Right atrium auricular region (tissue), 2 donors: Measurements from ENCODE around the gene MCTP2. TPM values are rescaled to one million over a fixed set of nuclear protein-coding genes. Genes with fewer than 3 reads are reported as not detected.

Experiments
- DNase-seq: peaks from one replicate; pipeline ENCODE4 v3.0.0-alpha.2; 2019; ENCODE audit warnings: low spot score
- H3K27ac ChIP-seq, 2 donors: fragments of 200-600 bp; sonication (generic); 1 replicate in 1 of 2; 2 replicates in 1 of 2; pipeline ENCODE4 v1.5.1; 2016 to 2019
- H3K27me3 ChIP-seq, 2 donors: fragments of 200-600 bp; sonication (generic); one replicate each; pipeline versions ENCODE4 v1.5.1 to v1.6.0; 2017 to 2019
- H3K36me3 ChIP-seq: fragments of 200-600 bp; sonication (generic); one replicate; pipeline ENCODE4 v1.5.1; 2016
- H3K4me1 ChIP-seq, 2 donors: fragments of 200-600 bp; sonication (generic); one replicate each; pipeline versions ENCODE4 v1.5.1 to v1.6.0; 2017 to 2019
- H3K4me3 ChIP-seq, 2 donors: fragments of 200-600 bp; sonication (generic); 1 replicate in 1 of 2; 2 replicates in 1 of 2; pipeline ENCODE4 v1.5.1; 2017 to 2019; ENCODE audit warnings: mild to moderate bottlenecking in 1 of 2, moderate library complexity in 1 of 2
- H3K9me3 ChIP-seq, 2 donors: fragments of 200-600 bp; sonication (generic); one replicate each; pipeline ENCODE4 v1.5.1; 2019
- CTCF ChIP-seq, 2 donors: fragments of 200-600 bp; sonication (generic); IDR thresholded peaks; one replicate each; pipeline ENCODE4 v1.5.1; 2019; ENCODE audit warnings: antibody characterized with exemption in 2 of 2
- total RNA-seq, 2 donors: library from RNA; depleted of rRNA; stranded (reverse); fragments of >200 nt; gene quantifications; one replicate each; pipeline ENCODE4 v1.1.0, GENCODE V29; 2016

Gene MCTP2
- total RNA-seq, 2 donors from 2014 or later, result 2.0 to 5.6 TPM

GRCh38 chr15:94335616-94336015 lies 104.3 kb downstream of the MCTP2 start:
- DNase-seq, result no peak
- no peak overlapping the region for H3K27ac ChIP-seq
- no peak overlapping the region for H3K4me3 ChIP-seq
- no peak for TF ChIP-seq CTCF (IDR thresholded peaks at IDR 0.05)
- no peaks in the 10 kb centered on the region for H3K36me3 ChIP-seq
- no peaks in the 10 kb centered on the region for H3K9me3 ChIP-seq
- no peaks in the 10 kb centered on the region for H3K4me1 ChIP-seq
- H3K27me3 ChIP-seq, result no peaks in the 10 kb centered on the region

- Histone ChIP-seq H3K27me3 (no peaks in the 10 kb centered on the region), H3K27ac (no peak overlapping the region), H3K36me3 (no peaks in the 10 kb centered on the region), H3K9me3 (no peaks in the 10 kb centered on the region), H3K4me3 (no peak overlapping the region), H3K4me1 (no peaks in the 10 kb centered on the region)
- no peak for TF ChIP-seq CTCF (IDR thresholded peaks at IDR 0.05)
- no peak for DNase-seq
Observed at GRCh38 chr15:94336817-94337467, 105.6 kb downstream of the MCTP2 start.

- H3K4me1 ChIP-seq, result no peaks in the 10 kb centered on the region
- H3K36me3 ChIP-seq, result no peaks in the 10 kb centered on the region
- H3K9me3 ChIP-seq, result no peaks in the 10 kb centered on the region
- H3K27me3 ChIP-seq, result no peaks in the 10 kb centered on the region
- TF ChIP-seq CTCF (IDR thresholded peaks at IDR 0.05), result no peak
- DNase-seq, result no peak
- no peak overlapping the region for H3K27ac ChIP-seq
- no peak overlapping the region for H3K4me3 ChIP-seq
Observed at GRCh38 chr15:94338243-94338846, 107.0 kb downstream of the MCTP2 start.

DNA sequence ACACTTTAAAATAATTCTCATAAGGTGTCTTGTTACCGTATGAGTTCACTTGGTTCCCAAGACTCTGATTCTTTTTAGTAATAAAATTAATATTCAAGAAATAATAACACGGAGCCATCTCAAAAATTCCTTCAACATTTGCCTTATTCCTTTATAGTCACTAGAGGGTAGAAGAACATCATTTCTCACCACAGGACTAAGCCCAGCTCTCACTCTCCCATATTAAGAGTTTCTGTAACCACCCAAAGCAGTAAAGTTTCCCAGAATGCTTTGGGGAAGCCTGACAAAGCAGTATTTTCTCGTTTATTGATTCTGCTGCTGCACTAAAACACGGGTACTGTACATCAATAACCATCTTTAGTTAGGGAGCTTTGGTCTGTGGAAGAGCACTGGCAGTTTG lies 114.9 kb downstream of the MCTP2 start:
- no peak for TF ChIP-seq CTCF (IDR thresholded peaks at IDR 0.05)
- no peaks in the 10 kb centered on the region for H3K9me3 ChIP-seq
- H3K36me3 ChIP-seq, result no peaks in the 10 kb centered on the region
- no peak overlapping the region for H3K27ac ChIP-seq
- no peak for DNase-seq
- H3K4me1 ChIP-seq, result no peaks in the 10 kb centered on the region
- no peaks in the 10 kb centered on the region for H3K27me3 ChIP-seq
- no peak overlapping the region for H3K4me3 ChIP-seq

GRCh38 chr15:94348084-94348483 lies 116.7 kb downstream of the MCTP2 start:
- H3K4me3 ChIP-seq, result no peak overlapping the region
- no peak for DNase-seq
- no peaks in the 10 kb centered on the region for H3K36me3 ChIP-seq
- H3K27me3 ChIP-seq, result no peaks in the 10 kb centered on the region
- TF ChIP-seq CTCF (IDR thresholded peaks at IDR 0.05), result no peak
- H3K9me3 ChIP-seq, result no peaks in the 10 kb centered on the region
- no peak overlapping the region for H3K27ac ChIP-seq
- no peaks in the 10 kb centered on the region for H3K4me1 ChIP-seq
